ENCODE results near the gene IL1RN. TPM values are rescaled to one million over a fixed set of nuclear protein-coding genes. Genes with fewer than 3 reads are reported as not detected.

Gene IL1RN
- total RNA-seq, 4 donors from 2014 or later = 0.51 to 0.91 TPM; not detected in 2

- TF ChIP-seq CTCF (IDR thresholded peaks at IDR 0.05 in 4 of 5, conservative IDR thresholded peaks at IDR 0.05 in 1 of 5) (no peak), POLR2A (IDR thresholded peaks at IDR 0.05) (no peak)
- Histone ChIP-seq H3K36me3 (no peaks in the 10 kb centered on the region), H3K27ac (no peak overlapping the region), H3K27me3 (peaks cover 10 to 15% (median 15%) of the 10 kb centered on the region in 3 donors), H3K4me3 (peak overlapping the region in 1 of 4 donors; percentile 24), H3K4me1 (no peaks in the 10 kb centered on the region), H3K9me3 (no peaks in the 10 kb centered on the region)
- ATAC-seq (no peak), DNase-seq (no peak)
- intact Hi-C loops (cut with DNase I; ENCODE audit: low total_unique reads) = no loop called here
- in situ Hi-C loops (cut with MboI; ENCODE audit: low sequenced_read_pairs in 4 of 4) = no loop called here
These were observed 29.9 kb downstream of the IL1RN start for GRCh38 chr2:113157118-113157896.

GRCh38 chr2:113157897-113158753, 30.7 kb downstream of the IL1RN start:
- TF ChIP-seq CTCF (IDR thresholded peaks at IDR 0.05 in 4 of 5, conservative IDR thresholded peaks at IDR 0.05 in 1 of 5) (no peak), POLR2A (IDR thresholded peaks at IDR 0.05) (no peak)

GRCh38 chr2:113158884-113159553, 31.6 kb downstream of the IL1RN start:
- in situ Hi-C loops (cut with MboI; ENCODE audit: low sequenced_read_pairs in 4 of 4) = no loop called here
- Histone ChIP-seq H3K36me3 (no peaks in the 10 kb centered on the region), H3K4me1 (no peaks in the 10 kb centered on the region), H3K4me3 (no peak overlapping the region), H3K27me3 (peaks cover 10 to 15% (median 15%) of the 10 kb centered on the region in 3 donors), H3K9me3 (no peaks in the 10 kb centered on the region), H3K27ac (no peak overlapping the region)
- DNase-seq (no peak), ATAC-seq (no peak)
- no peak for TF ChIP-seq POLR2A (IDR thresholded peaks at IDR 0.05)
- no peak for TF ChIP-seq CTCF (IDR thresholded peaks at IDR 0.05 in 4 of 5, conservative IDR thresholded peaks at IDR 0.05 in 1 of 5)
- intact Hi-C loops (cut with DNase I; ENCODE audit: low total_unique reads) = no loop called here

More at GRCh38 chr2:113157897-113158753, 30.7 kb downstream of the IL1RN start:
- no peaks in the 10 kb centered on the region for H3K36me3 ChIP-seq
- no peak overlapping the region for H3K27ac ChIP-seq
- H3K4me1 ChIP-seq = no peaks in the 10 kb centered on the region
- no peak for DNase-seq
- peaks cover 10 to 15% (median 15%) of the 10 kb centered on the region in 3 donors for H3K27me3 ChIP-seq
- peak overlapping the region in 1 of 4 donors; percentile 24 for H3K4me3 ChIP-seq
- no peak for ATAC-seq
- H3K9me3 ChIP-seq = no peaks in the 10 kb centered on the region
- intact Hi-C loops (cut with DNase I; ENCODE audit: low total_unique reads) = no loop called here
- in situ Hi-C loops (cut with MboI; ENCODE audit: low sequenced_read_pairs in 4 of 4) = no loop called here

GRCh38 chr2:113160248-113160647, 32.9 kb downstream of the IL1RN start:
- TF ChIP-seq POLR2A (IDR thresholded peaks at IDR 0.05) (no peak), CTCF (IDR thresholded peaks at IDR 0.05 in 4 of 5, conservative IDR thresholded peaks at IDR 0.05 in 1 of 5) (no peak)
- Histone ChIP-seq H3K4me1 (no peaks in the 10 kb centered on the region), H3K9me3 (no peaks in the 10 kb centered on the region), H3K36me3 (no peaks in the 10 kb centered on the region), H3K27me3 (peaks cover 10 to 14% (median 12%) of the 10 kb centered on the region in 3 donors), H3K27ac (no peak overlapping the region), H3K4me3 (no peak overlapping the region)
- no peak for DNase-seq
- intact Hi-C loops (cut with DNase I; ENCODE audit: low total_unique reads) = no loop called here
- in situ Hi-C loops (cut with MboI; ENCODE audit: low sequenced_read_pairs in 4 of 4) = no loop called here
- ATAC-seq = no peak
